LNCaP clone FGC (cell line): ENCODE measurements around the gene FMN1.

ENCODE experiments used
- DNase-seq: peaks from one replicate; pipeline ENCODE4 v3.0.0-alpha.2; 2011; ENCODE audit warnings: low read depth
- H3K4me3 ChIP-seq: 2 replicates; pipeline ENCODE4 v1.5.1; 2011; ENCODE audit warnings: mild to moderate bottlenecking, low read depth, low read length, control low read depth
- CTCF ChIP-seq: IDR thresholded peaks from 2 replicates; pipeline ENCODE4 v1.5.1; 2012; ENCODE audit warnings: mild to moderate bottlenecking; ENCODE audit not compliant: control insufficient read depth, insufficient read depth; ENCODE audit errors: extremely low read depth

FMN1 gene

GRCh38 chr15:32837935-32838334 lies 356.6 kb downstream of the FMN1 start:
- TF ChIP-seq CTCF, result no peak
- H3K4me3 ChIP-seq, result no peak overlapping the region

GRCh38 chr15:32834156-32834555 lies 360.4 kb downstream of the FMN1 start:
- no peak for TF ChIP-seq CTCF
- no peak overlapping the region for H3K4me3 ChIP-seq
- no peak for DNase-seq

More at GRCh38 chr15:32837935-32838334, 356.6 kb downstream of the FMN1 start:
- no peak for DNase-seq

- H3K4me3 ChIP-seq, result no peak overlapping the region
- DNase-seq, result no peak
- TF ChIP-seq CTCF, result no peak
These were observed 361.1 kb downstream of the FMN1 start for GRCh38 chr15:32833379-32833821.

GRCh38 chr15:32831485-32831884 lies 363.0 kb downstream of the FMN1 start:
- TF ChIP-seq CTCF, result no peak
- no peak overlapping the region for H3K4me3 ChIP-seq
- DNase-seq, result no peak

- H3K4me3 ChIP-seq, result no peak overlapping the region
- DNase-seq, result no peak
- TF ChIP-seq CTCF, result no peak
These were observed 364.3 kb downstream of the FMN1 start for GRCh38 chr15:32830241-32830640.

- no peak overlapping the region for H3K4me3 ChIP-seq
- DNase-seq, result no peak
- no peak for TF ChIP-seq CTCF
These were observed 365.1 kb downstream of the FMN1 start for GRCh38 chr15:32829436-32829835.

- no peak for TF ChIP-seq CTCF
- no peak overlapping the region for H3K4me3 ChIP-seq
- DNase-seq, result no peak
These were observed 365.9 kb downstream of the FMN1 start for GRCh38 chr15:32828507-32829186.
